HG03432 (cell line): ENCODE results near the gene EVA1A.

Source experiments
- ATAC-seq: cut with Tn5 transposase; IDR thresholded peaks from one replicate; pipeline ENCODE4 v1.9.1; 2021; ENCODE audit warnings: mild to moderate bottlenecking, moderate library complexity; ENCODE audit not compliant: unreplicated experiment

The EVA1A gene

GRCh38 chr2:75545387-75545786 lies 15.4 kb downstream of the EVA1A start:
- no peak for ATAC-seq

GRCh38 chr2:75543446-75543845 lies 17.3 kb downstream of the EVA1A start:
- no peak for ATAC-seq

GRCh38 chr2:75541430-75541829 lies 19.3 kb downstream of the EVA1A start:
- no peak for ATAC-seq

- no peak for ATAC-seq
Observed at GRCh38 chr2:75540994-75541393, 19.7 kb downstream of the EVA1A start.

GRCh38 chr2:75539955-75540716 lies 20.6 kb downstream of the EVA1A start:
- no peak for ATAC-seq

GRCh38 chr2:75538521-75539490 lies 21.9 kb downstream of the EVA1A start:
- no peak for ATAC-seq

GRCh38 chr2:75537658-75538057 lies 23.1 kb downstream of the EVA1A start:
- no peak for ATAC-seq

- no peak for ATAC-seq
Observed at GRCh38 chr2:75533135-75533534, 27.6 kb downstream of the EVA1A start.

GRCh38 chr2:75532488-75532887 lies 28.3 kb downstream of the EVA1A start:
- ATAC-seq: no peak

- no peak for ATAC-seq
Observed at GRCh38 chr2:75528221-75528977, 32.3 kb downstream of the EVA1A start.

GRCh38 chr2:75527676-75528075 lies 33.1 kb downstream of the EVA1A start:
- ATAC-seq: no peak

GRCh38 chr2:75526842-75527241 lies 33.9 kb downstream of the EVA1A start:
- ATAC-seq: no peak

- ATAC-seq: no peak
Observed at GRCh38 chr2:75525434-75526310, 35.1 kb downstream of the EVA1A start.

- no peak for ATAC-seq
Observed at GRCh38 chr2:75524276-75524911, 36.3 kb downstream of the EVA1A start.

- peak; percentile 91 for ATAC-seq
Observed at GRCh38 chr2:75523313-75524275, 37.1 kb downstream of the EVA1A start.

GRCh38 chr2:75522543-75523312 lies 38.0 kb downstream of the EVA1A start:
- no peak for ATAC-seq

GRCh38 chr2:75521225-75521872 lies 39.4 kb downstream of the EVA1A start:
- no peak for ATAC-seq
